ENCODE data around the gene DISC1.
"Not testable (repeated sequence)": the region's sequence is repeated elsewhere in the genome, so short reads cannot be mapped to it uniquely, and the experiment has no call there.

The DISC1 gene

GRCh38 chr1:231735941-231736340 lies 109.4 kb downstream of the DISC1 start:
- no peak for FAIRE-seq

- no peak for FAIRE-seq
Measured at GRCh38 chr1:231736464-231736863, 109.9 kb downstream of the DISC1 start.

GRCh38 chr1:231738554-231738953 lies 112.0 kb downstream of the DISC1 start:
- FAIRE-seq: no peak

GRCh38 chr1:231743966-231744365 lies 117.4 kb downstream of the DISC1 start:
- FAIRE-seq: no peak

- no peak for FAIRE-seq
Measured at GRCh38 chr1:231748760-231749415, 122.3 kb downstream of the DISC1 start.

- no peak for FAIRE-seq
Measured at GRCh38 chr1:231750296-231750695, 123.7 kb downstream of the DISC1 start.

GRCh38 chr1:231750818-231751362 lies 124.3 kb downstream of the DISC1 start:
- FAIRE-seq: no peak

GRCh38 chr1:231751415-231751814 lies 124.8 kb downstream of the DISC1 start:
- FAIRE-seq: no peak

- no peak for FAIRE-seq
Measured at GRCh38 chr1:231753313-231753712, 126.7 kb downstream of the DISC1 start.

GRCh38 chr1:231757101-231757404 lies 130.5 kb downstream of the DISC1 start:
- no peak for FAIRE-seq

GRCh38 chr1:231757759-231758158 lies 131.2 kb downstream of the DISC1 start:
- no peak for FAIRE-seq

- FAIRE-seq: no peak
Measured at GRCh38 chr1:231761252-231761651, 134.7 kb downstream of the DISC1 start.

GRCh38 chr1:231761747-231762541 lies 135.4 kb downstream of the DISC1 start:
- FAIRE-seq: no peak

GRCh38 chr1:231763456-231763855 lies 136.9 kb downstream of the DISC1 start:
- FAIRE-seq: no peak

- not testable (repeated sequence) for FAIRE-seq
Measured at GRCh38 chr1:231765825-231766224, 139.2 kb downstream of the DISC1 start.

GRCh38 chr1:231767471-231767870 lies 140.9 kb downstream of the DISC1 start:
- FAIRE-seq: no peak

GRCh38 chr1:231768416-231768815 lies 141.8 kb downstream of the DISC1 start:
- FAIRE-seq: no peak

GRCh38 chr1:231770506-231771175 lies 144.1 kb downstream of the DISC1 start:
- no peak for FAIRE-seq

- no peak for FAIRE-seq
Measured at GRCh38 chr1:231774719-231775335, 148.2 kb downstream of the DISC1 start.

GRCh38 chr1:231776010-231776756 lies 149.6 kb downstream of the DISC1 start:
- FAIRE-seq: no peak

GRCh38 chr1:231776757-231777062 lies 150.1 kb downstream of the DISC1 start:
- no peak for FAIRE-seq

GRCh38 chr1:231778009-231778719 lies 151.6 kb downstream of the DISC1 start:
- no peak for FAIRE-seq

Data from colon (tissue), 2 donors.